Measurements from ENCODE around the gene ZFP36L2.

GRCh38 chr2:43209204-43209717 lies 17.1 kb downstream of the ZFP36L2 start:
- TF ChIP-seq CTCF (IDR thresholded peaks at IDR 0.05) (no peak), EZH2 (IDR thresholded peaks at IDR 0.05; ENCODE audit: borderline replicate concordance, insufficient read depth, low read depth, low read length, poor library complexity, severe bottlenecking) (no peak)
